NCI-H446 treated with DMSO at 0.1 percent for 48 hours (cell line): ENCODE results near the gene DND1.
"Not testable (repeated sequence)": the region's sequence is repeated elsewhere in the genome, so short reads cannot be mapped to it uniquely, and the experiment has no call there.

Experiments
- DNase-seq: peaks from one replicate; lab custom pipeline; 2025; lab: John Stamatoyannopoulos, UW

Gene DND1

GRCh38 chr5:140673187-140673976 is at the start of gene DND1:
Gene DND1, minus strand, starts transcription at chr5:140673576. Its CDS starts 34 bp downstream, at chr5:140673542.
- no peak for DNase-seq

- DNase-seq: not testable (repeated sequence)
Observed at GRCh38 chr5:140721395-140721794, 48.0 kb upstream of the DND1 start.

GRCh38 chr5:140720738-140721137 is 47.4 kb upstream of the DND1 start:
- DNase-seq: not testable (repeated sequence)

GRCh38 chr5:140718266-140718592 is 44.9 kb upstream of the DND1 start:
- DNase-seq: no peak

- not testable (repeated sequence) for DNase-seq
Observed at GRCh38 chr5:140716238-140716637, 42.9 kb upstream of the DND1 start.

- DNase-seq: no peak
Observed at GRCh38 chr5:140713562-140714094, 40.3 kb upstream of the DND1 start.

GRCh38 chr5:140711794-140712193 is 38.4 kb upstream of the DND1 start:
- DNase-seq: no peak

GRCh38 chr5:140710899-140711552 is 37.6 kb upstream of the DND1 start:
- DNase-seq: peak; percentile 15

- DNase-seq: not testable (repeated sequence)
Observed at GRCh38 chr5:140708787-140709186, 35.4 kb upstream of the DND1 start.

GRCh38 chr5:140707812-140708211 is 34.4 kb upstream of the DND1 start:
- no peak for DNase-seq

GRCh38 chr5:140700177-140701144 is 27.1 kb upstream of the DND1 start, which contains the start of gene ZMAT2:
Gene ZMAT2, plus strand, starts transcription at chr5:140700447. Its CDS starts 14 bp downstream, at chr5:140700461.
- peak; percentile 91 for DNase-seq

GRCh38 chr5:140696891-140697492 is 23.6 kb upstream of the DND1 start:
- no peak for DNase-seq

GRCh38 chr5:140694276-140694675 is 20.9 kb upstream of the DND1 start:
- DNase-seq: no peak

- DNase-seq: peak; percentile 89
Observed at GRCh38 chr5:140690941-140691924, 17.9 kb upstream of the DND1 start, which contains the start of the genes HARS1 and HARS2. Gene HARS1, minus strand, starts transcription at chr5:140691370. Its CDS starts 66 bp downstream, at chr5:140691304. Gene HARS2, plus strand, starts transcription at chr5:140691455. Its CDS starts 194 bp downstream, at chr5:140691649.

GRCh38 chr5:140690376-140690932 is 17.1 kb upstream of the DND1 start:
- no peak for DNase-seq

GRCh38 chr5:140678993-140679392 is 5.6 kb upstream of the DND1 start:
- DNase-seq: no peak

GRCh38 chr5:140677947-140678346 is 4.6 kb upstream of the DND1 start:
- DNase-seq: no peak

- no peak for DNase-seq
Observed at GRCh38 chr5:140674629-140675028, 1.3 kb upstream of the DND1 start.

GRCh38 chr5:140674211-140674610 is 835 bp upstream of the DND1 start:
- DNase-seq: no peak
